Stimulated activated CD8-positive, alpha-beta memory T cell treated with anti-CD3 and anti-CD28 coated beads, Interleukin-4, amount 100 ng/mL, for 48 hours (primary cell): ENCODE data around the gene HPN.
"Not testable (repeated sequence)": the region's sequence is repeated elsewhere in the genome, so short reads cannot be mapped to it uniquely, and the experiment has no call there.

Experiments used
- DNase-seq: peaks from one replicate; pipeline ENCODE4 v3.0.0-alpha.2; 2020

Gene HPN

GRCh38 chr19:35009424-35010415, 31.8 kb upstream of the HPN start:
- no peak for DNase-seq

GRCh38 chr19:35011091-35011689, 30.3 kb upstream of the HPN start:
- no peak for DNase-seq

- DNase-seq, result no peak
Observed at GRCh38 chr19:35011737-35012682, 29.5 kb upstream of the HPN start.

GRCh38 chr19:35013041-35013819, 28.3 kb upstream of the HPN start:
- DNase-seq, result peak; percentile 91

GRCh38 chr19:35013820-35014754, 27.4 kb upstream of the HPN start:
- DNase-seq, result no peak

- not testable (repeated sequence) for DNase-seq
Observed at GRCh38 chr19:35014774-35015173, 26.7 kb upstream of the HPN start.

- no peak for DNase-seq
Observed at GRCh38 chr19:35015270-35015953, 26.1 kb upstream of the HPN start.

GRCh38 chr19:35015954-35016351, 25.6 kb upstream of the HPN start:
- no peak for DNase-seq

- DNase-seq, result no peak
Observed at GRCh38 chr19:35017507-35017906, 24.0 kb upstream of the HPN start.

- no peak for DNase-seq
Observed at GRCh38 chr19:35018379-35018778, 23.1 kb upstream of the HPN start.

- DNase-seq, result no peak
Observed at GRCh38 chr19:35019144-35019543, 22.4 kb upstream of the HPN start.

- DNase-seq, result no peak
Observed at GRCh38 chr19:35021016-35021415, 20.5 kb upstream of the HPN start.

GRCh38 chr19:35021596-35021995, 19.9 kb upstream of the HPN start:
- no peak for DNase-seq

GRCh38 chr19:35022460-35022859, 19.1 kb upstream of the HPN start:
- DNase-seq, result no peak

GRCh38 chr19:35023428-35023827, 18.1 kb upstream of the HPN start:
- DNase-seq, result no peak

GRCh38 chr19:35024095-35024494, 17.4 kb upstream of the HPN start:
- no peak for DNase-seq

- no peak for DNase-seq
Observed at GRCh38 chr19:35025969-35026368, 15.6 kb upstream of the HPN start.

- no peak for DNase-seq
Observed at GRCh38 chr19:35026418-35026817, 15.1 kb upstream of the HPN start.

GRCh38 chr19:35027009-35027408, 14.5 kb upstream of the HPN start:
- no peak for DNase-seq

GRCh38 chr19:35027851-35028599, 13.5 kb upstream of the HPN start:
- no peak for DNase-seq
